SKM-1 (cell line): ENCODE results near the gene ANO2.
"Not testable (repeated sequence)": the region's sequence is repeated elsewhere in the genome, so short reads cannot be mapped to it uniquely, and the experiment has no call there.

ENCODE experiments used
- DNase-seq: peaks from one replicate; lab custom pipeline; 2025; ENCODE audit not compliant: unreplicated experiment; lab: John Stamatoyannopoulos, UW

ANO2 gene

GRCh38 chr12:5889381-5890047 lies 55.5 kb downstream of the ANO2 start:
- DNase-seq = no peak

DNA sequence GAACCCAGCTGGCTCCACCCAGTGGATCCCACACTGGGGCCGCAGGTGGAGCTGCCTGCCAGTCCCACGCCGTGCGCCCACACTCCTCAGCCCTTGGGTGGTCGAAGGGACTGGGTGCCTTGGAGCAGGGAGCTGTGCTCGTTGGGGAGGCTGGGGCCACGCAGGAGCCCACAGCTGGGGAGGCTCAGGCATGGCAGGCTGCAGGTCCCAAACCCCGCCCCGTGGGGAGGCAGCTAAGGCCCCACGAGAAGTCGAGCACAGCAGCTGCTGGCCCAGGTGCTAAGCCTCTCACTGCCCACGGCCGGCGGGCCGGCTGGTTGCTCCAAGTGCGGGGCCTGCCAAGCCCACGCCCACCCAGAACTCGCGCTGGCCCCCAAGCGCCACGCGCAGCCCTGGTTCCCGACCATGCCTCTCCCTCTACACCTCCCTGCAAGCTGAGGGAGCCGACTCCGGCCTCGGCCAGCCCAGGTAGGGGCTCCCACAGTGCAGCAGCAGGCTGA lies 56.2 kb downstream of the ANO2 start:
- DNase-seq = no peak

- DNase-seq = not testable (repeated sequence)
Measured at GRCh38 chr12:5887819-5888218, 57.2 kb downstream of the ANO2 start.

- DNase-seq = no peak
Measured at GRCh38 chr12:5884866-5885265, 60.2 kb downstream of the ANO2 start.

DNA sequence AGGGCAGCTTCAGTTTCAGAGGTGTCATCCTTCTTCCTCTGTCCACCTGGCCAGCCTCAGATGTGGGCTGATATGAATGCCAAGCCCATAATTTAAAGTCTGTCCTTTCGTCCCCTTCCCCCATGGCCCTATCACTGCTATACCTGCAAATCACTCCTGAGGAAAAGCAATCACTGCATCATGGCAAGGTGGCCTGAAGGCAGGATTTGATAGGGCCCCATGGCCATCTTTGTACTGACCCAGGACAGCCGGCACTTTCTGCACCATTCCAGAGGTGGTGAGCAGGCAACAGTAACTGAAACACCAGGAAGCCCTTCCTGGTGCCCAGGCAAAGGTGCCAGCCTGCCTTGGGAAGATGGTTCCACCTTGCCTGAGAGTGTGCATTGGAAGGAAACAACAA lies 60.8 kb downstream of the ANO2 start:
- DNase-seq = no peak

DNA sequence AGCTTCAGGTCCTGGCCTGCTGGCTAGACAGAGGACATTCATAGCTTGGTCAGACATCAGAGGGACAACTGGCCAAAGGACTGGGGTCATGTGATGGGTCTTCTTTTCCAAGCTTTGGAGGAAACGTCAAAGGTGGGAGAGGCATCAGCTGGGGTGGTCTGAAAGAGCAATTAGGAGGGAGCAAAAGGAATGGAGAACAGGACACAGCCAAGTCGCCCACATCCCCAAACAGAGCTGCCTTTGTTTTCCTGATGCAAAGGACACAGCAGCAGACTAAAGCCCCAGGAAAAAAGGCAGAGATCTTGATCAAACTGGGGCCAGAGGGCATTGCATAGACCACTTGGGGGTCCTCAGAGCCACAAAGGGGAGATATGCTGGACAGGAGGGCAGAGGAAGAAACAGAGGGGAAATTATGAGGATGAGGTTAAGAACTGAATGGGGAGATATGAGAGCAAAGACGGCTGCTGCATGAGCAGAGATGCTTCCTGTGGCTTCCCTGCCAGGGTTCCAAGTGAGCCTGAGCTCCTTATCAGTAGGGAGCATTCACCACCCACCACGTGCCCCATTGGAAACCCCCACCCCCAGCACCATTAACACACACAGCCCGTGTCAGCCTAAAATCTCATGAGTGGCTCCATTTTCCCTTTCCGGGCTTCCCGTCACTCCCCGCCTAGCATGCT lies 62.4 kb downstream of the ANO2 start:
- no peak for DNase-seq

DNA sequence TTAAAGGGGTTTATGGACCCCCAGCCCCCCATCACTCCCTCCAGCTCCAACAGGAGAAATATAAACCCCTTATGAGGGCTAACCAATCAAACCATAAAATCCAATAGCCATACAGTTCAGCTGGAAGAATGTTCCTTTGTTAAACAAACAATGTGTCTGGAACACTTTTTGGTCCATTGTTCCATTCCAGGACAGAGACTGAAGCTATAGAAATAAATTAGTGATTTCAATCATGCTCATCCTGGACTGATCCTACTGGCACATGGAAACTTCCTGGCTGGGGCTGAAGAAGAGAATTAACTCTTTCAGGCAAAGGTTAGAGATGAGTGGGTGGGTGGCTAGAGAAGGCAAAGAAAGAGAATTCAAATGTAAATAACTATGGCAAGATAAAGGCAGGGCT lies 63.4 kb downstream of the ANO2 start:
- no peak for DNase-seq

DNA sequence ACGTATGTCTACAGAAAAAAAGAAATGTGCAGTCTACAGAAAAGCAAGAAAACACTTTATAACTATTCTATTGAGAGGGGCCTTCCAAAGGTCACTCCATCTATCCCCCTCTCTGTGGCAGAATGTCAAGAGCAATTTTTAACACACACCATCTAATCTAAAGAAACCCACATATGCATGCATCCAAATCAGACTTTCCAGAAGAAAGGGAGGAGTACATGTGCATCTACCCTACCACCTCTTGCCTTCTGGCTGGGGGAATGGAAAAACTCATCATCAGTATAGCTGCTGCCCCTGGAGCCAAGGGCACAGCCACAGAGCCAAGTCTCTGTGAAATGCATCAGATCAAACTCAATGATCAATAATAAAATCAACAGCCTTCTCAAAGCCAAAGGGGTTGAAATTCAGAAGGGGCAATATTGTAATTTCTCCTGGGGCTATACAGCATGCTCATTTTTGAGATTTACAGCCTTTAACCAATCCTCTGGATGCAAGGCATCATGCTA lies 63.9 kb downstream of the ANO2 start:
- no peak for DNase-seq

DNA sequence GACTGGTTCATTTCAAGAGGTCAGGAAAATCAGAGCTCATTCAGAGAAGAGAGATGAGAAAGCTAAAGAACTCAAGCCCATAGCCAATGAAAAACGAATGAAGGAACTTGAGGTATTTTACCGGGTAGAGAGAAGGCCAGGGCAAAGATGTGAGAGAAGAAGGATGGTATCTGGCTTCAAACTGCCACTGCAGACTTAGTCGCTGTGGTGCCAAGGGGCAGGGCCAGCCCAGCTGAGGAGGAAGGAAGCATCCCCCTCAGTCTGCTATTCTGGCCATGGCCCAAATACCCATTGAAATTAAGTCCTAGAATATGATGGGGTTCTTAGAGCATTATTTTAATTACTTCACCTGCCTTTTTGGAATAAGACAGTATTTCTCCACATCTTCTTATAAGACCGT lies 69.2 kb downstream of the ANO2 start:
- DNase-seq = no peak

DNA sequence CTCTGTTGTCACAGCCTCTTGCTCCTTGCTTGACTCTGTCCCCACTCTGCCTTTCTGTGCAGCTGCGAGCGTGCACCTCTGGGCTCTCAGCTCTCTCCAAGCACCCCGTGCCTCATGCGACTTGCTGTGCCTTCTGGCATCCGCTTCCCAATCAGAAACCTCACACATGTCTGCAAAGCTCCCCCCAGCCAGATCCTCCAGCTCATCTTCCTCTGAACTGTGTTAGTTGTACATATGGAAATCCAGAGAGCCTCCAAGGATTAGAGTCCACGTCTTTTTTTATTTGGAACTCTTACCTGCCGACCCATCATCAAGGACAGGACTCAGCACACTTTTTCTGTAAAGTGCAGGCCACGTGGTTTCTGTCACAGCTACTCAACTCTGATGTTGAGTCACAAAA lies 70.5 kb downstream of the ANO2 start:
- no peak for DNase-seq

DNA sequence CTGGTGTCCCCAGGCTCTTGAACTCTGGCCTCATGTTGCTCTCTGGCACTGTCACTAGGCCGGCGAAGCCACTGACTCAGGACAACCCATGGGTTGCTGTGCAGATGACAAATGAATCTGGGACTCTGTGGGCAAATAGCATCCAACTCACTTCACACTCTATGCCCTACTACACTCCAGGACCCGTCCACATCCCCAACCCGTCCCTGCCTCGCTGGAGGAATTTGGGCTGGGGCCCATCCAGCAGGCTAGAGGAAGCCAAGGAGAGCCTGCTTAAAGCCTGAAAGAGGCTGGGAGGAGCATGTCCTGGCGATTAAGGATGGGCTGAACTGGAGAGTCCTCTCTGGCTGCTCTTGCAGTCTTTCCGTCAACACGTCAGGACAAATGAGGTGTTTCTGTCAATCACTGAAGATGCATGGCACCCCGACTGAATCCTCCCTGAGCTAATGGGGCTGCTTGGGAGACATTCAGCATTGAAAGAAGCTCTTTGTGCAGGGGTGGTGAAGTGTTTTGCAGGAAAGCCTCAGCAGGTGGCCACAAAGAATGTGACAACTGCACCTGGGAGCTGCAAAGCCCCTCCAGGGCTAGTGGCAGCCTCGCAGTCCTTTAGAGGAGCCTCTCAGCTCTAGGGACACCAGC lies 71.7 kb downstream of the ANO2 start:
- DNase-seq = no peak

GRCh38 chr12:5872745-5873144 lies 72.3 kb downstream of the ANO2 start:
- no peak for DNase-seq

GRCh38 chr12:5871741-5872140 lies 73.3 kb downstream of the ANO2 start:
- no peak for DNase-seq

DNA sequence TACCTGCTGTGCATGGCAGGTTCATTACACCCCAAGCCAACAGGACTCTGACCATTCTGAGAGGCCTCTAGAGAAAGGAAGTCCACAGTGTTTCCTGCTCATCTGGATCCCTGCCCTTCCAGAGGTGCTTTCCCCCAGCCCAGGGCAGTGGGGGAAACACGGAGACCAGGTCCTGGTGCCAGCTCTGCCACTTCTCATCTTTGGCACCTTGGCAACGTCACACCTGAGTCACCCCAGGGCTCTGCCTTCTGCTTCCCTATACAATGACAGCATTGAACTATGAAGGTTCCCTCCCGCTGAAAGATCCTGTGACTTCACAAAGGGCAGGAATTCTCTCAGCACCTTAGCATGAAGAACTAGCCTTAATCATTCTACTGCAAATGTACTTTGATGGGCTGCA lies 74.9 kb downstream of the ANO2 start:
- DNase-seq = no peak

DNA sequence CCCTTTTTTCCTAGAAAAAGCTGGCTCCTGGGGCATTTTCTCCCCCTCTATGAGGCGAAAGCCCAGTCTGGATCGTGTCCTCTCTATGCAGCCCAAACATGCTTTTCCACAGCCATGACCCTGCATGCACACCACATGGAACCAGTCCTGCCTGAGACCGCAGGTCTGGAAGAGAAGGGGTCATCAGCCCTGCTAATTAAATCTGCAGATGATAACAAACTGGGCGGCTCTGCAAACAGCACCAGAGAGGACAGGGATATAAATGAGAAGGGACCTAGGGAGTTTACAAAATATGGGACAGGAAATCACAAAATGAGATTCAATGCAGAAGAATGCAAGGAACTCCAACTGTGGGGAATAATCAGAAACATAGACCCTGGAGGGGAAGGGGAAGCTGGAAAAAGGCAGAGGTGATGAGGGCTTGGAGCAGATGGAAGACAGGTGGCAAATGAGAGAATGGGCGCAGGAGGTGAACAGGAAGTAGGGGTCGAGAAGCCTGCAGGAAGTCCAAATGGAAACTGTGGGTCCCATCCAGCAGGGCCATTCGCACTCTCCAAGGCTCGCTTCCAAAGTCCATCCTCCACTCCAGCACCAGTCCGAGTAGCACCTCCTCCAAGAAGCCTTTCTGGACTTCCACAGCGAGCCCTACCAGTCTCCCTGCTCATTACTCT lies 76.3 kb downstream of the ANO2 start:
- no peak for DNase-seq

GRCh38 chr12:5865397-5865796 lies 79.7 kb downstream of the ANO2 start:
- no peak for DNase-seq

DNA sequence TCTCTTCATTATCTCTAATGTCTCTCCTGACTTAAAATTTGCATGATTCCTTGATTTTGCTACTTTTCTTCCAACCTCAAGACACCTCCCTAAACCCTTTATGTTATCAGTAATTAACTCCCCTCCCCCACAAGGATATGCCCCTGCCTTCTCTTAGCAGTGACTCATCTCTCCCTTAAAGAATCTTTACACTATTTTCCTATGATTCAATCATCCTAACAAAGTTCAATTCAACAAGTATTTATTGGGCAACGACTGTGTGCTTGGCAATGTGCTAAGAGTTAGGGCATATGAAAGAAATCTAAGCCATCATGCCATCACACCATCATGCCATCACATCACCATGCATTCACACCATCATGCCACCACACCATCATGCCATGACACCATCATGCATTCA lies 80.1 kb downstream of the ANO2 start:
- no peak for DNase-seq

DNA sequence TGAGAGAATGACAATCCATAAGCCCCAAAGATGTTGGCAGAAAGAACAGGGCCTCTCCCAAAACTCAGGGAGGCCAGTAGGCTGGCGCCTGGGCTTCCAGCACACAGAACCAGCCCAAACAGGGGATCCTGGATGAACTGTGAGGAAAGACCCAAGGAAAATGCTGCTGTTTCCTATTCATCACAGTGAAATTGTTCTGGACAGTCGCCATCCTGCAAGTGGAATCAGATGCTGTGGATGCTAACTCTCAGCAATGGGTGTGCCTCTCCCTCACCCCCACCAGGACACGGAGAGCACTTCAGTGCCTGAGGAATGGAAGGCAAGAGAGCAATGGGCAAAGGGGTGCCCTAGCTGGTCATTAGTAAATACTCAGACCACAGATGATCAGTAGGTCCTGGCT lies 80.8 kb downstream of the ANO2 start:
- DNase-seq = no peak

DNA sequence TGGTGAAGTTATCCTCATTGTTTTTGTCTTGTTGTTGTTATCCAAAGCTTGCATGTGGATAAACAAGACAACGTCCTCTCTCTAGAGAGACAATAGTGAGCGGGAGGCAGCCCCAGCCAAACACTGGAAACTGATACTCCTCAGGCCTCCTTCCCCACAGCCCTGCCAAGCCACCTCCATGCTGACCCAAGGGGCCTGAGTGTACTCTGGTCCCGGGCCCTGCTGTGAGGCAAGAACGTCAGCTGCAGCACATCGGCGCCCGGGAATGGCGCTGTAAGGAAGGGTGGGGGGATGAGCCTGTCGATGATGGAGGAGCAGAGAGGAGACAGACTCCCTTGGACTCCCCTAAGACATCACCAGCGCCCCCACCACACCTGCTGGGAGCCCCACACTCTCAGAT lies 83.6 kb downstream of the ANO2 start:
- DNase-seq = no peak

DNA sequence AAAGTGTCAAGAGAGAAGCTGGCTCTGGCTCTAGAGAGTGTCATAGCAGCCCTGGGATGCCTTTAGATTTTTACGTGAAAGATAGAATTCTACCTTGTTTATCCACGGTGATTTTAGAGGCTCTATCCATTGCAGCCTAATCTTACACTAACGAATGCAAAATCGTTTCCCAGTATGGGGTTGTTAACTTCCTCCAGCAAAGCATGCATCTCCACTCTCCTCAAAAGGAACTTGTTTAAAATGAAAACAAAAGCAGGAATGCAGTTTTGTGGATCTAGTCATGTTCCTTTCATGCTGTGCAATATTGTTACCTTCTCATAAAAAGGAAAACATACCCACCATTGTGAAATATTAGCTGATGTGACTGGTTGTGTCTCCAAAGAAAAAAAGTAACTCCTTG lies 88.4 kb downstream of the ANO2 start:
- DNase-seq = no peak

DNA sequence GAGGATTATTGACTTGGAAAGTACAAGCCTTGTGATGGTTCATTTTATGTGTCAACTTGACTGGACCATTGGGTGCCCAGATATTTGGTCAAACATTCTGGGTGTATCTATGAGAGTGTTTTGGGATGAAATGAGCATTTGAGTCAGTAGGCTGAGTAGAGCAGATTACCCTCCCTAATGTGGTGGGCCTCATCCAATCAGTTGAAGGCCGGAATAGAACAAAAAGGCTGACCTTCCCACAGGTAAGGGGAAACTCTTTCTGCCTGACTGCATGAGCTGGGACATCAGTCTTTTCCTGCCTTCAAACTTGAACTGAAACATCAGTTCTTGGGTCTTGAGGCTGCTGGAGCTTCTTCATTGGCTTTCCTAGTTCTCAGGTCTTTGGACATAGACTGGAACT lies 98.1 kb downstream of the ANO2 start:
- DNase-seq = no peak

DNA sequence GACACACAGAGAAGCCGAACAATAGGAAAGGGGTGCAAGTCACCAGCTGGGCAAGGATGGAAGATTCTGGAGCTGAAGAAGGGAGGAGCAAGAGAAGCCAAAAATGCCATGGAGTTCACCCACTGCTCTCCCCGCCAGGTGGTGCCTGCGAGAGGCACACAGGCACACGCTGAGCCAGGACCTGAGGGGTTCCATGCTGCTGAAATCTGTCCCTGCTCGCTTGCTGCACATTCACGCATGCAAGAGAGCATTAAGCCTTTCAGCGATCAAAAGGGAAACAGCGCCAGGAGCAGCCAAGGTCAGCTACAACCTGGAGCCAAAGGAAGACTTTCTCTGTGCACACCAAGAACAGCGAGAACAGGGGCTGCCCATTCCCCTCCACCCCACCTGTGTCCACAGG lies 104.1 kb downstream of the ANO2 start:
- no peak for DNase-seq
